ENCODE data around the gene DYSF.

The DYSF gene

GRCh38 chr2:71560638-71561011, 107.3 kb downstream of the DYSF start:
- no peak overlapping the region for H3K27ac ChIP-seq
- TF ChIP-seq ZFX (IDR thresholded peaks at IDR 0.05) (no peak), CTCF (conservative IDR thresholded peaks at IDR 0.05) (no peak)

- no peak for TF ChIP-seq ZFX (IDR thresholded peaks at IDR 0.05)
- TF ChIP-seq CTCF (conservative IDR thresholded peaks at IDR 0.05) = no peak
- no peak overlapping the region for H3K27ac ChIP-seq
These were observed 108.3 kb downstream of the DYSF start for GRCh38 chr2:71561441-71562267.

- TF ChIP-seq CTCF (conservative IDR thresholded peaks at IDR 0.05) (no peak), ZFX (IDR thresholded peaks at IDR 0.05) (no peak)
- no peak overlapping the region for H3K27ac ChIP-seq
These were observed 109.2 kb downstream of the DYSF start for GRCh38 chr2:71562518-71562917.

GRCh38 chr2:71563872-71564271, 110.5 kb downstream of the DYSF start:
- H3K27ac ChIP-seq = no peak overlapping the region
- TF ChIP-seq ZFX (IDR thresholded peaks at IDR 0.05) = no peak
- TF ChIP-seq CTCF (conservative IDR thresholded peaks at IDR 0.05) = no peak

GRCh38 chr2:71564361-71564760, 111.0 kb downstream of the DYSF start:
- no peak for TF ChIP-seq ZFX (IDR thresholded peaks at IDR 0.05)
- no peak for TF ChIP-seq CTCF (conservative IDR thresholded peaks at IDR 0.05)

GRCh38 chr2:71564790-71565189, 111.4 kb downstream of the DYSF start:
- TF ChIP-seq ZFX (IDR thresholded peaks at IDR 0.05) (no peak), CTCF (conservative IDR thresholded peaks at IDR 0.05) (no peak)
- H3K27ac ChIP-seq = no peak overlapping the region

More at GRCh38 chr2:71564361-71564760, 111.0 kb downstream of the DYSF start:
- H3K27ac ChIP-seq = no peak overlapping the region

- H3K27ac ChIP-seq = no peak overlapping the region
- TF ChIP-seq CTCF (conservative IDR thresholded peaks at IDR 0.05) (no peak), ZFX (IDR thresholded peaks at IDR 0.05) (no peak)
These were observed 113.0 kb downstream of the DYSF start for GRCh38 chr2:71566372-71566771.

All from C4-2B (cell line).